ENCODE data around the gene FAXDC2. TPM values are rescaled to one million over a fixed set of nuclear protein-coding genes. Genes with fewer than 3 reads are reported as not detected.

Gene FAXDC2
- 4.3 and 7.4 TPM in 2 replicates for total RNA-seq

GRCh38 chr5:154850255-154851062, at the start of gene FAXDC2:
Gene FAXDC2, minus strand, starts transcription at chr5:154850603. Its CDS starts 12,425 bp downstream, at chr5:154838178.

GRCh38 chr5:154858297-154858971, 8.0 kb upstream of the FAXDC2 start, which contains the start of gene CNOT8:
Gene CNOT8, plus strand, starts transcription at chr5:154858627. Its CDS starts 4,652 bp downstream, at chr5:154863279.

Other genes with a start within 250 kb of the FAXDC2 start
- gene LARP1, start 95.2 kb downstream of the FAXDC2 start, total RNA-seq: 76.8 and 109 TPM in 2 replicates
- 55.8 and 79.7 TPM in 2 replicates for gene CNOT8, start 8.0 kb upstream of the FAXDC2 start, total RNA-seq
- 16.7 and 20.7 TPM in 2 replicates for gene GEMIN5, start 87.6 kb upstream of the FAXDC2 start, total RNA-seq
- gene MRPL22, start 90.5 kb upstream of the FAXDC2 start, total RNA-seq: 12.8 and 14.1 TPM in 2 replicates
- gene KIF4B, start 163.2 kb upstream of the FAXDC2 start, total RNA-seq: under 0.01 TPM in 1 of 2 replicates, not detected in the other